ENCODE measurements around the gene NHLRC2. TPM values are rescaled to one million over a fixed set of nuclear protein-coding genes. Genes with fewer than 3 reads are reported as not detected.

NHLRC2 gene
- total and polyA plus RNA-seq, 2 experiments from 2014 or later: 15.5 to 28.1 TPM

DNA sequence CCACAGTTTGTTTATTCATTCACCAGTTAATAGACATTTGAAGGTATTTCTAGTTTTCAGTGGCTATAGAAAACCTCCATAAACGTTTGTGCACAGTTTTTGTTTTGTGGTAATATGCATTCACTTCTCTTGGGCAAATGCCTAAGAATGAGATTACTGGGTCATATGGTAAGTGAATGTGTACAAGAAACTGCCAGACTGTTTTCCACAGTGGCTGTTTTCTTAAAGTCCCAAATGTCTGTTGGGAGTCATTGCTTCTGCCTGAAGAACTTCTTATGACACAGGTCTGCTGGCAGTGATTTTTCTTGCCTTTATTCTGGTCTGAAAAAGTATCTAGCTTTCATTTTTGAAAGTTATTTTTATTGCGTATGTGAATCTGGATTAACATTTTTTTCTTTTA lies 35.5 kb downstream of the NHLRC2 start (continued):
- TF ChIP-seq, protein P1, sequence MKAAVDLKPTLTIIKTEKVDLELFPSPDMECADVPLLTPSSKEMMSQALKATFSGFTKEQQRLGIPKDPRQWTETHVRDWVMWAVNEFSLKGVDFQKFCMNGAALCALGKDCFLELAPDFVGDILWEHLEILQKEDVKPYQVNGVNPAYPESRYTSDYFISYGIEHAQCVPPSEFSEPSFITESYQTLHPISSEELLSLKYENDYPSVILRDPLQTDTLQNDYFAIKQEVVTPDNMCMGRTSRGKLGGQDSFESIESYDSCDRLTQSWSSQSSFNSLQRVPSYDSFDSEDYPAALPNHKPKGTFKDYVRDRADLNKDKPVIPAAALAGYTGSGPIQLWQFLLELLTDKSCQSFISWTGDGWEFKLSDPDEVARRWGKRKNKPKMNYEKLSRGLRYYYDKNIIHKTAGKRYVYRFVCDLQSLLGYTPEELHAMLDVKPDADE (IDR thresholded peaks at IDR 0.05): no peak
- no peak for TF ChIP-seq ZNF114 (CRISPR knock-in tag; IDR thresholded peaks at IDR 0.05)
- TF ChIP-seq, protein P2, sequence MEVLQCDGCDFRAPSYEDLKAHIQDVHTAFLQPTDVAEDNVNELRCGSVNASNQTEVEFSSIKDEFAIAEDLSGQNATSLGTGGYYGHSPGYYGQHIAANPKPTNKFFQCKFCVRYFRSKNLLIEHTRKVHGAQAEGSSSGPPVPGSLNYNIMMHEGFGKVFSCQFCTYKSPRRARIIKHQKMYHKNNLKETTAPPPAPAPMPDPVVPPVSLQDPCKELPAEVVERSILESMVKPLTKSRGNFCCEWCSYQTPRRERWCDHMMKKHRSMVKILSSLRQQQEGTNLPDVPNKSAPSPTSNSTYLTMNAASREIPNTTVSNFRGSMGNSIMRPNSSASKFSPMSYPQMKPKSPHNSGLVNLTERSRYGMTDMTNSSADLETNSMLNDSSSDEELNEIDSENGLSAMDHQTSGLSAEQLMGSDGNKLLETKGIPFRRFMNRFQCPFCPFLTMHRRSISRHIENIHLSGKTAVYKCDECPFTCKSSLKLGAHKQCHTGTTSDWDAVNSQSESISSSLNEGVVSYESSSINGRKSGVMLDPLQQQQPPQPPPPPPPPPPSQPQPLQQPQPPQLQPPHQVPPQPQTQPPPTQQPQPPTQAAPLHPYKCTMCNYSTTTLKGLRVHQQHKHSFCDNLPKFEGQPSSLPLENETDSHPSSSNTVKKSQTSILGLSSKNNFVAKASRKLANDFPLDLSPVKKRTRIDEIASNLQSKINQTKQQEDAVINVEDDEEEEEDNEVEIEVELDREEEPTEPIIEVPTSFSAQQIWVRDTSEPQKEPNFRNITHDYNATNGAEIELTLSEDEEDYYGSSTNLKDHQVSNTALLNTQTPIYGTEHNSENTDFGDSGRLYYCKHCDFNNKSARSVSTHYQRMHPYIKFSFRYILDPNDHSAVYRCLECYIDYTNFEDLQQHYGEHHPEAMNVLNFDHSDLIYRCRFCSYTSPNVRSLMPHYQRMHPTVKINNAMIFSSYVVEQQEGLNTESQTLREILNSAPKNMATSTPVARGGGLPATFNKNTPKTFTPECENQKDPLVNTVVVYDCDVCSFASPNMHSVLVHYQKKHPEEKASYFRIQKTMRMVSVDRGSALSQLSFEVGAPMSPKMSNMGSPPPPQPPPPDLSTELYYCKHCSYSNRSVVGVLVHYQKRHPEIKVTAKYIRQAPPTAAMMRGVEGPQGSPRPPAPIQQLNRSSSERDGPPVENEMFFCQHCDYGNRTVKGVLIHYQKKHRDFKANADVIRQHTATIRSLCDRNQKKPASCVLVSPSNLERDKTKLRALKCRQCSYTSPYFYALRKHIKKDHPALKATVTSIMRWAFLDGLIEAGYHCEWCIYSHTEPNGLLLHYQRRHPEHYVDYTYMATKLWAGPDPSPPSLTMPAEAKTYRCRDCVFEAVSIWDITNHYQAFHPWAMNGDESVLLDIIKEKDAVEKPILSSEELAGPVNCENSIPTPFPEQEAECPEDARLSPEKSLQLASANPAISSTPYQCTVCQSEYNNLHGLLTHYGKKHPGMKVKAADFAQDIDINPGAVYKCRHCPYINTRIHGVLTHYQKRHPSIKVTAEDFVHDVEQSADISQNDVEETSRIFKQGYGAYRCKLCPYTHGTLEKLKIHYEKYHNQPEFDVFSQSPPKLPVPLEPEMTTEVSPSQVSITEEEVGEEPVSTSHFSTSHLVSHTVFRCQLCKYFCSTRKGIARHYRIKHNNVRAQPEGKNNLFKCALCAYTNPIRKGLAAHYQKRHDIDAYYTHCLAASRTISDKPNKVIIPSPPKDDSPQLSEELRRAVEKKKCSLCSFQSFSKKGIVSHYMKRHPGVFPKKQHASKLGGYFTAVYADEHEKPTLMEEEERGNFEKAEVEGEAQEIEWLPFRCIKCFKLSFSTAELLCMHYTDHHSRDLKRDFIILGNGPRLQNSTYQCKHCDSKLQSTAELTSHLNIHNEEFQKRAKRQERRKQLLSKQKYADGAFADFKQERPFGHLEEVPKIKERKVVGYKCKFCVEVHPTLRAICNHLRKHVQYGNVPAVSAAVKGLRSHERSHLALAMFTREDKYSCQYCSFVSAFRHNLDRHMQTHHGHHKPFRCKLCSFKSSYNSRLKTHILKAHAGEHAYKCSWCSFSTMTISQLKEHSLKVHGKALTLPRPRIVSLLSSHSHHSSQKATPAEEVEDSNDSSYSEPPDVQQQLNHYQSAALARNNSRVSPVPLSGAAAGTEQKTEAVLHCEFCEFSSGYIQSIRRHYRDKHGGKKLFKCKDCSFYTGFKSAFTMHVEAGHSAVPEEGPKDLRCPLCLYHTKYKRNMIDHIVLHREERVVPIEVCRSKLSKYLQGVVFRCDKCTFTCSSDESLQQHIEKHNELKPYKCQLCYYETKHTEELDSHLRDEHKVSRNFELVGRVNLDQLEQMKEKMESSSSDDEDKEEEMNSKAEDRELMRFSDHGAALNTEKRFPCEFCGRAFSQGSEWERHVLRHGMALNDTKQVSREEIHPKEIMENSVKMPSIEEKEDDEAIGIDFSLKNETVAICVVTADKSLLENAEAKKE (CRISPR knock-in tag; IDR thresholded peaks at IDR 0.05): no peak
- TF ChIP-seq ZNF331 (CRISPR knock-in tag; IDR thresholded peaks at IDR 0.05; ENCODE audit: low read depth): no peak
- TF ChIP-seq POLR2AphosphoS5 (IDR thresholded peaks at IDR 0.05; ENCODE audit: low read depth): no peak

DNA sequence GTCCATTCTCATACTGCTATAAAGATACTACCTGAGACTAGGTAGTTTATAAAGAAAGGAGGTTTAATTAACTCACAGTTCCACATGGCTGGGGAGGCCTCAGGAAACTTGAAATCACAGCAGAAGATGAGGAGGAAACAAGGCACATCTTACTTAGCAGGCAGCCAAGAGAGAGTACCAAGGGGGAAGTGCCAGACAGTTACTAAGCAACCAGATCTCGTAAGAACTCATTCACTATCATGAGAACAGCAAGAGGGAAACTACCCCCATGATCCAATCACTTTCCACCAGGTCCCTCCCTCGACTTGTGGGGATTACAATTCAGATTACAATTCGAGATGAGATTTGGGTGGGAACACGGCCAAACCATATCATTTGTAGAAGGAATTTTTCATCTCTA lies 36.3 kb downstream of the NHLRC2 start:
- Histone ChIP-seq H3K79me2 (replicated peaks; ENCODE audit: insufficient read depth) (no peaks in the 10 kb centered on the region), H4K20me1 (replicated peaks; ENCODE audit: insufficient read depth) (no peaks in the 10 kb centered on the region; the same call in 1 of the 2 replicates), H3K27ac (ENCODE audit: low read depth) (no peak overlapping the region), H3K27me3 (ENCODE audit: insufficient read depth) (no peaks in the 10 kb centered on the region), H3K4me2 (no peak overlapping the region), H3K36me3 (ENCODE audit: insufficient read depth) (peaks cover 8% of the 10 kb centered on the region; the same call in 1 of the 2 replicates), H3K4me3 (no peak overlapping the region), H3K4me1 (ENCODE audit: insufficient read depth) (no peaks in the 10 kb centered on the region), H3F3A (replicated peaks; ENCODE audit: low read depth) (no peaks in the 10 kb centered on the region), H2AFZ (no peak overlapping the region), H3K9me2 (ENCODE audit: insufficient read depth) (no peaks in the 10 kb centered on the region; the same call in 1 of the 2 replicates)
- Mint-ChIP-seq H3K4me1 (no peaks in the 10 kb centered on the region), H3K9me3 (peaks cover 6% of the 10 kb centered on the region; the same call in 1 of the 3 replicates), H3K27me3 (ENCODE audit: insufficient read depth, low read depth, poor library complexity) (no peaks in the 10 kb centered on the region), H3K4me3 (no peak overlapping the region), H3K36me3 (ENCODE audit: low read depth) (peaks cover 41% of the 10 kb centered on the region), H3K27ac (no peak overlapping the region)
- no peak for ATAC-seq
- DNase-seq (ENCODE audit: low spot score): peak; percentile 11
- no peak for TF ChIP-seq STAT1 (IDR thresholded peaks at IDR 0.05; ENCODE audit: unreplicated experiment)
- TF ChIP-seq, protein P2 (CRISPR knock-in tag; IDR thresholded peaks at IDR 0.05): no peak
- TF ChIP-seq ZNF331 (CRISPR knock-in tag; IDR thresholded peaks at IDR 0.05; ENCODE audit: low read depth): no peak
- TF ChIP-seq JUNB (IDR thresholded peaks at IDR 0.05; ENCODE audit: unreplicated experiment): no peak
- no peak for TF ChIP-seq POLR2AphosphoS5 (IDR thresholded peaks at IDR 0.05; ENCODE audit: low read depth)
- no peak for TF ChIP-seq CREB1 (CRISPR knock-in tag; IDR thresholded peaks at IDR 0.05; ENCODE audit: low read depth)

Measured in GM23338 (cell line).